Natural killer cell (primary cell): ENCODE results near the gene PTPRN2. TPM values are rescaled to one million over a fixed set of nuclear protein-coding genes. Genes with fewer than 3 reads are reported as not detected.
"Not testable (repeated sequence)": the region's sequence is repeated elsewhere in the genome, so short reads cannot be mapped to it uniquely, and the experiment has no call there.

Experiments used
- ATAC-seq, 3 donors: fragments of 150-1000 bp in 2 of 3; fragments of 200-7000 bp in 1 of 3; cut with Tn5 transposase; 1 replicate in 1 of 3; 2 replicates in 2 of 3; pipeline ENCODE4 v1.10.0; 2021; ENCODE audit warnings: mild to moderate bottlenecking in 2 of 3, moderate library complexity in 2 of 3
- DNase-seq, 2 donors: peaks; one replicate each; pipeline versions ENCODE4 v3.0.0 to v3.0.0-alpha.2; 2013 to 2021; ENCODE audit warnings: mixed read lengths in 1 of 2
- H3K27ac ChIP-seq: one replicate; pipeline ENCODE4 v1.5.1; 2013; ENCODE audit warnings: mild to moderate bottlenecking, low read length
- H3K27me3 ChIP-seq: one replicate; pipeline ENCODE4 v1.6.1; 2013; ENCODE audit warnings: low read length; ENCODE audit not compliant: control insufficient read depth, insufficient read depth
- H3K36me3 ChIP-seq: one replicate; pipeline ENCODE4 v1.6.1; 2013; ENCODE audit warnings: low read length; ENCODE audit not compliant: control insufficient read depth, insufficient read depth
- H3K4me1 ChIP-seq: one replicate; pipeline ENCODE4 v1.6.1; 2013; ENCODE audit warnings: low read length; ENCODE audit not compliant: control insufficient read depth, insufficient read depth
- H3K4me3 ChIP-seq: one replicate; pipeline ENCODE4 v1.5.1; 2013; ENCODE audit warnings: low read length
- H3K9me3 ChIP-seq: one replicate; pipeline ENCODE4 v1.6.1; 2013; ENCODE audit warnings: low read length; ENCODE audit not compliant: control insufficient read depth, insufficient read depth
- H3K27ac Mint-ChIP-seq, 2 donors: one replicate each; pipeline ENCODE4 v1.8.0; 2022; ENCODE audit warnings: mild to moderate bottlenecking in 2 of 2, mixed read lengths in 2 of 2, moderate library complexity in 1 of 2
- H3K27me3 Mint-ChIP-seq, 2 donors: one replicate each; pipeline ENCODE4 v1.8.0; 2022; ENCODE audit warnings: low read depth in 2 of 2, mixed read lengths in 2 of 2
- H3K36me3 Mint-ChIP-seq: one replicate; pipeline ENCODE4 v1.8.0; 2022; ENCODE audit warnings: mixed read lengths
- H3K4me1 Mint-ChIP-seq, 2 donors: one replicate each; pipeline ENCODE4 v1.8.0; 2022; ENCODE audit warnings: mixed read lengths in 2 of 2
- H3K4me3 Mint-ChIP-seq: one replicate; pipeline ENCODE4 v1.8.0; 2022; ENCODE audit warnings: mild to moderate bottlenecking, moderate library complexity, mixed read lengths
- H3K9me3 Mint-ChIP-seq, 2 donors: one replicate each; pipeline ENCODE4 v1.8.0; 2022; ENCODE audit warnings: mixed read lengths in 2 of 2
- WGBS: methylation state at CpG from one replicate; pipeline ENCODE4 v1.1.7; 2013; ENCODE audit warnings: missing lambda C conversion rate; ENCODE audit not compliant: insufficient coverage; 5-methylcytosine and 5-hydroxymethylcytosine counted together
- intact Hi-C: fragments of 100-400 bp; cut with micrococcal nuclease; formaldehyde crosslinking; loops from one replicate; pipeline ENCODE4 v1.14.2; 2022
- total RNA-seq, 4 donors: library from RNA; stranded (reverse); fragments of 120-200 nt in 1 of 4; gene quantifications; one replicate each; pipeline versions ENCODE4 v1.2.3 to v1.2.4, GENCODE V29; 2013 to 2022
- TF ChIP-seq, protein P1 (sequence below): fragments of 200-600 bp; IDR thresholded peaks from one replicate; pipeline ENCODE4 v1.8.0; 2022; ENCODE audit warnings: antibody characterized with exemption

Gene PTPRN2
- total RNA-seq, 3 donors from 2014 or later (not counting 1 experiment from before 2014, with no cell fraction given) = 1.3 to 2.5 (median 1.9) TPM

DNA sequence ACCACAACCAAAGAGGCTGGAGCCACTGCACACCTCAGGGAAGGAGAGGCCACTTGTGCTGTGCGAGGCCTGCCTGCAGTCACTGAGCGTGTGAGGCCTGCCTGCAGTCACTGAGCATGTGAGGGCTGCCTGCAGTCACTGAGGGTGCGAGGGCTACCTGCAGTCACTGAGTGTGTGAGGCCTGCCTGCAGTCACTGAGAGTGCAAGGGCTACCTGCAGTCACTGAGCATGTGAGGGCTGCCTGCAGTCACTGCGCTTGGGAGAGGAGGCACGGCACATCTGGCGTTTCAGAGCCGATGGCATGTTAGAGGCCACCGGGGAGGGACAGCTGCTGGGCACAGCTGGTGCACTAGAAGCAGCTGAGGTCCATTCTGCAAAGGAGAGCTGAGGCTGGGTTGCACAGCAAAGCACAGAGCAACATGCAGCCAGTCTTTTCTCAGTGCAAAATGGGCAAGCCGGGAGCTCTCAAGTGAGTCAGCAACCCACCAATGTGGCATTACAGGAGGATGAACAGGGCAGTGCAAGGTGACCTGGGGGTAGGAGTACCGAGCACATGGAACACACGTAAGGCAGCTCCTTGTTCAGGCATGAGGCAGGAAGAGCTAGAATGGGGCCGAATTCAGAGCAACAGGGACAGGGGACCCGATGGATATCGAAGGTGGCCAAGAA is 540.1 kb downstream of the PTPRN2 start:
- Mint-ChIP-seq H3K9me3 (no peaks in the 10 kb centered on the region), H3K27me3 (no peaks in the 10 kb centered on the region), H3K27ac (no peak overlapping the region), H3K36me3 (no peaks in the 10 kb centered on the region), H3K4me1 (no peaks in the 10 kb centered on the region), H3K4me3 (no peak overlapping the region)
- no peak overlapping the region for H3K27ac ChIP-seq
- H3K36me3 ChIP-seq = no peaks in the 10 kb centered on the region
- TF ChIP-seq, protein P1, sequence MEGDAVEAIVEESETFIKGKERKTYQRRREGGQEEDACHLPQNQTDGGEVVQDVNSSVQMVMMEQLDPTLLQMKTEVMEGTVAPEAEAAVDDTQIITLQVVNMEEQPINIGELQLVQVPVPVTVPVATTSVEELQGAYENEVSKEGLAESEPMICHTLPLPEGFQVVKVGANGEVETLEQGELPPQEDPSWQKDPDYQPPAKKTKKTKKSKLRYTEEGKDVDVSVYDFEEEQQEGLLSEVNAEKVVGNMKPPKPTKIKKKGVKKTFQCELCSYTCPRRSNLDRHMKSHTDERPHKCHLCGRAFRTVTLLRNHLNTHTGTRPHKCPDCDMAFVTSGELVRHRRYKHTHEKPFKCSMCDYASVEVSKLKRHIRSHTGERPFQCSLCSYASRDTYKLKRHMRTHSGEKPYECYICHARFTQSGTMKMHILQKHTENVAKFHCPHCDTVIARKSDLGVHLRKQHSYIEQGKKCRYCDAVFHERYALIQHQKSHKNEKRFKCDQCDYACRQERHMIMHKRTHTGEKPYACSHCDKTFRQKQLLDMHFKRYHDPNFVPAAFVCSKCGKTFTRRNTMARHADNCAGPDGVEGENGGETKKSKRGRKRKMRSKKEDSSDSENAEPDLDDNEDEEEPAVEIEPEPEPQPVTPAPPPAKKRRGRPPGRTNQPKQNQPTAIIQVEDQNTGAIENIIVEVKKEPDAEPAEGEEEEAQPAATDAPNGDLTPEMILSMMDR = no peak
- intact Hi-C loops = no loop called here
- no peaks in the 10 kb centered on the region for H3K9me3 ChIP-seq
- H3K27me3 ChIP-seq = no peaks in the 10 kb centered on the region
- ATAC-seq (no peak), DNase-seq (no peak)
- no peak overlapping the region for H3K4me3 ChIP-seq
- H3K4me1 ChIP-seq = no peaks in the 10 kb centered on the region
- WGBS = 85% methylated on average over 14 of the region's 14 CpGs

DNA sequence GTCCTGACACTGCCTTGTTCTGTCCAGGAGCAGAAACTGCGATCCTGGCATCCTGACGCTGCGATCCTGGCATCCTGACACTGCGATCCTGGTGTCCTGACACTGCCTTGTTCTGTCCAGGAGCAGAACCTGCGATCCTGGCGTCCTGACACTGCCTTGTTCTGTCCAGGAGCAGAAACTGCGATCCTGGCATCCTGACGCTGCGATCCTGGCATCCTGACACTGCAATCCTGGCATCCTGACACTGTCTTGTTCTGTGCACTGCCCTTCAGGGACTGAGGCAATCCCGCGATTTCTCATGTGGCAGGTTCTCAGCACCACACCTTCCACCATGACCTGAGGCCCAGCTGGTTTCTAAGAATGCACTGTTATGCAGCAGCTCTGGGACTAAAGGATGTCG is 541.4 kb downstream of the PTPRN2 start:
- DNase-seq, H3K27ac Mint-ChIP-seq, H3K4me3 Mint-ChIP-seq, intact Hi-C loops, H3K4me3 ChIP-seq, H3K36me3 Mint-ChIP-seq, ATAC-seq, H3K27me3 Mint-ChIP-seq, H3K9me3 Mint-ChIP-seq, H3K4me1 ChIP-seq, H3K27ac ChIP-seq, H3K9me3 ChIP-seq, H3K4me1 Mint-ChIP-seq, H3K27me3 ChIP-seq, H3K36me3 ChIP-seq: not testable (repeated sequence)
- WGBS = 86% methylated on average over 12 of the region's 12 CpGs

DNA sequence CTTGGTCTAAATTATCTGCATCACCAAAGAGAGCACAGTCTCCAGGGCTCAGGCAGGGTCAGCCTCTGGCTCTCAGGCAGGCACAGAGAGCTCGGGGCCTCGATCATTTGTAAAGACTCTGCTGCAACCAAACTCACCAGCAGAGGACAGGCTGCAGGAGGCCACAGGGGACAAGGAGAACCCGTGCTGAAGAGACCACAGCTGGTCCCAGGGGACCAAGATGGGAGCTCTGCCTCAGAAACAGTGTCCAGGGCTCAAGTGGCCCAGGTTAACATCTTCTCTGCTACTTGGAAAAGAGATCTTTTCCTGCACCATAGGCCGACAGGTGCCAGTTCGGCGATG is 543.2 kb downstream of the PTPRN2 start:
- no peak for ATAC-seq
- Mint-ChIP-seq H3K9me3 (peaks cover 7 to 8% of the 10 kb centered on the region in 2 donors), H3K4me1 (no peaks in the 10 kb centered on the region), H3K36me3 (no peaks in the 10 kb centered on the region), H3K4me3 (no peak overlapping the region), H3K27ac (no peak overlapping the region), H3K27me3 (no peaks in the 10 kb centered on the region)
- no peaks in the 10 kb centered on the region for H3K9me3 ChIP-seq
- no peaks in the 10 kb centered on the region for H3K36me3 ChIP-seq
- WGBS = 68% methylated on average over 6 of the region's 6 CpGs
- no peak for DNase-seq
- H3K4me3 ChIP-seq = no peak overlapping the region
- H3K4me1 ChIP-seq = no peaks in the 10 kb centered on the region
- no peak overlapping the region for H3K27ac ChIP-seq
- intact Hi-C loops = no loop called here
- no peaks in the 10 kb centered on the region for H3K27me3 ChIP-seq
- TF ChIP-seq, protein P1 = no peak

DNA sequence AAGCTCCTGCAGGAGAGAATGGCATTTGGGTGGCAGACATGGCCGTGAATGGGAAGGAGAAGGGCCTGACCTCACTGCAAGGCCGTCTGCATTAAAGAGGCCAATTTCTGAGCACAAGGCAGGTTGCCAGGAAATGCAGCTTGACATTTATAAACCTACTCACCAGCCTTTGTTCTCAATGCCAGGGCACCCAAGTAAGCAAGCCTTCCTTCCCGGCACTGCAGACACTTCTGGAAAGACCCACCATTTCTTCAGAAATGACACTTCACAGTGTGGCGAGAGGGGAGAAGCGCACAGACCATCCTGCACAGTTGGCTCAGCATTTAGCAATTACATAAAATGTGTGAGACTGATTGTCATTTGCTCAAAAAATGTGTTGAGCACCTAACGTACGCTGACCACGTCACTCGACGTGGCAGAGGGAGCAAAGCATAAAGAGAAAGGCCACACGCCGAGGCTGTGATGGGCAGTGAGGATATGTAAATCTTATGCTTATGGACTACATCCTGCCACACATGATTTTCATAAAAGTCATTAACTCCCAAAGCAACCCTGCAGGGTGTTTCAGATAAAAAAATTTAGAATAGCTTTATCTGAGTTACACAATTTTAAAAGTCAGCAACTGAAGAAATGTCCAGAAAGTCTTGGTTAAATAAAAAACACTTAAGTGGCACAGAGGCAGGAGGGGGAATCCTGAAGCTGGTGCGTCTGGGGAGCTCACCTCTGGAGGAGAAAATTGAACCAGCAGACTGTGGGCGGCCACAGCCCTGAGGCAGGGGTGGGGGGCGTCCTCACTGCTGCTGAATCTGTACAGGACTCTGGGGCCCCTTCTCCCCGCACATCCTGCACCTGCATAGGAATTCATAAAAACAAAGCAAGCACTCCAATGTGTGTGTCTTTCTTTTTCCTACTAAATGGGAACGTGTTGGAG is 543.8 kb downstream of the PTPRN2 start:
- Mint-ChIP-seq H3K36me3 (no peaks in the 10 kb centered on the region), H3K4me3 (no peak overlapping the region), H3K4me1 (no peaks in the 10 kb centered on the region), H3K27ac (no peak overlapping the region), H3K9me3 (peaks cover 7 to 8% of the 10 kb centered on the region in 2 donors), H3K27me3 (no peaks in the 10 kb centered on the region)
- no peak overlapping the region for H3K27ac ChIP-seq
- no peaks in the 10 kb centered on the region for H3K36me3 ChIP-seq
- intact Hi-C loops = no loop called here
- H3K9me3 ChIP-seq = peaks cover 3% of the 10 kb centered on the region
- TF ChIP-seq, protein P1 = no peak
- WGBS = 76% methylated on average over 17 of the region's 17 CpGs
- no peaks in the 10 kb centered on the region for H3K27me3 ChIP-seq
- DNase-seq = no peak
- H3K4me3 ChIP-seq = no peak overlapping the region
- no peak for ATAC-seq
- H3K4me1 ChIP-seq = no peaks in the 10 kb centered on the region
